Tibial artery (tissue), 4 donors: ENCODE data around the gene AFF3.

ENCODE experiments used
- DNase-seq, 2 donors: peaks; one replicate each; pipeline ENCODE4 v3.0.0-alpha.2; 2019
- H3K27ac ChIP-seq, 2 donors: fragments of 200-600 bp; sonication (generic) in 1 of 2; 1 replicate in 1 of 2; 2 replicates in 1 of 2; pipeline ENCODE4 v1.5.1; 2018 to 2019; ENCODE audit warnings: mild to moderate bottlenecking in 1 of 2
- H3K27me3 ChIP-seq, 2 donors: fragments of 200-600 bp; sonication (generic) in 1 of 2; one replicate each; pipeline versions ENCODE4 v1.5.1 to v1.6.0; 2016 to 2019
- H3K36me3 ChIP-seq, 3 donors: fragments of 200-600 bp; sonication (generic) in 2 of 3; one replicate each; pipeline ENCODE4 v1.5.1; 2016 to 2019; ENCODE audit warnings: mild to moderate bottlenecking in 2 of 3
- H3K4me1 ChIP-seq, 4 donors: fragments of 200-600 bp; sonication (generic) in 2 of 4; 1 replicate in 3 of 4; 2 replicates in 1 of 4; pipeline ENCODE4 v1.5.1; 2016 to 2019
- H3K4me3 ChIP-seq, 2 donors: fragments of 200-600 bp; sonication (generic) in 1 of 2; 1 replicate in 1 of 2; 2 replicates in 1 of 2; pipeline ENCODE4 v1.5.1; 2018 to 2019; ENCODE audit warnings: mild to moderate bottlenecking in 2 of 2
- H3K9me3 ChIP-seq, 3 donors: fragments of 200-600 bp; sonication (generic) in 1 of 3; one replicate each; pipeline ENCODE4 v1.5.1; 2016 to 2019
- intact Hi-C: fragments of 100-400 bp; cut with DNase I; formaldehyde crosslinking; loops from one replicate; pipeline ENCODE4 v1.15.0; 2023; ENCODE audit warnings: low total_unique reads
- TF ChIP-seq, protein P1 (sequence below), 2 experiments: fragments of 200-600 bp in 1 of 2; fragments of 450-650 bp in 1 of 2; IDR thresholded peaks; one replicate each; pipeline ENCODE4 v1.5.1; 2017 to 2019; ENCODE audit warnings: antibody characterized with exemption in 2 of 2, mild to moderate bottlenecking in 1 of 2, moderate library complexity in 1 of 2

Gene AFF3

DNA sequence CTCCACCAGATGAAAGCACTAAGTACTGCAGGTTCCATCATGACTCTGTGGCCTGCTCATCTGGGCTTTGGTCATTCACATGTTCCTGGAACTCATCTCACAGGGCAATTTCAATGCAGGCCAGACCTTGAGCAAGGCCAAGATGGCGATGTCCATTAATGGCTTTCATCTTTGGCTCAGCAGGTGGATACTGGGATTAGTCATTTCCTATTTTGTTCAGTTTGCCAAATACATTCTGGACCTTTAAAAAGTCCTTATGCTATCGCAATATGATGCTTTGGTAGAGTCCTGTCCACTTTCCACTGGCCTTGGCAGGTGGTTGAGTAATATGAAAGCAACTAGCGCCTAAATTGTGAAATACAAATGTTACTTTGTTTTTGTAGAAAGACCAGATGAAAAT is 482.5 kb downstream of the AFF3 start:
- intact Hi-C loops = no loop called here
- Histone ChIP-seq H3K4me1 (peaks cover 0 to 73% (median 50%) of the 10 kb centered on the region in 4 donors), H3K36me3 (no peaks in the 10 kb centered on the region), H3K9me3 (no peaks in the 10 kb centered on the region), H3K27ac (no peak overlapping the region), H3K4me3 (no peak overlapping the region), H3K27me3 (no peaks in the 10 kb centered on the region)
- TF ChIP-seq, protein P1, sequence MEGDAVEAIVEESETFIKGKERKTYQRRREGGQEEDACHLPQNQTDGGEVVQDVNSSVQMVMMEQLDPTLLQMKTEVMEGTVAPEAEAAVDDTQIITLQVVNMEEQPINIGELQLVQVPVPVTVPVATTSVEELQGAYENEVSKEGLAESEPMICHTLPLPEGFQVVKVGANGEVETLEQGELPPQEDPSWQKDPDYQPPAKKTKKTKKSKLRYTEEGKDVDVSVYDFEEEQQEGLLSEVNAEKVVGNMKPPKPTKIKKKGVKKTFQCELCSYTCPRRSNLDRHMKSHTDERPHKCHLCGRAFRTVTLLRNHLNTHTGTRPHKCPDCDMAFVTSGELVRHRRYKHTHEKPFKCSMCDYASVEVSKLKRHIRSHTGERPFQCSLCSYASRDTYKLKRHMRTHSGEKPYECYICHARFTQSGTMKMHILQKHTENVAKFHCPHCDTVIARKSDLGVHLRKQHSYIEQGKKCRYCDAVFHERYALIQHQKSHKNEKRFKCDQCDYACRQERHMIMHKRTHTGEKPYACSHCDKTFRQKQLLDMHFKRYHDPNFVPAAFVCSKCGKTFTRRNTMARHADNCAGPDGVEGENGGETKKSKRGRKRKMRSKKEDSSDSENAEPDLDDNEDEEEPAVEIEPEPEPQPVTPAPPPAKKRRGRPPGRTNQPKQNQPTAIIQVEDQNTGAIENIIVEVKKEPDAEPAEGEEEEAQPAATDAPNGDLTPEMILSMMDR (IDR thresholded peaks at IDR 0.05) = no peak
- peak in 1 of 2 donors; percentile 72 for DNase-seq

DNA sequence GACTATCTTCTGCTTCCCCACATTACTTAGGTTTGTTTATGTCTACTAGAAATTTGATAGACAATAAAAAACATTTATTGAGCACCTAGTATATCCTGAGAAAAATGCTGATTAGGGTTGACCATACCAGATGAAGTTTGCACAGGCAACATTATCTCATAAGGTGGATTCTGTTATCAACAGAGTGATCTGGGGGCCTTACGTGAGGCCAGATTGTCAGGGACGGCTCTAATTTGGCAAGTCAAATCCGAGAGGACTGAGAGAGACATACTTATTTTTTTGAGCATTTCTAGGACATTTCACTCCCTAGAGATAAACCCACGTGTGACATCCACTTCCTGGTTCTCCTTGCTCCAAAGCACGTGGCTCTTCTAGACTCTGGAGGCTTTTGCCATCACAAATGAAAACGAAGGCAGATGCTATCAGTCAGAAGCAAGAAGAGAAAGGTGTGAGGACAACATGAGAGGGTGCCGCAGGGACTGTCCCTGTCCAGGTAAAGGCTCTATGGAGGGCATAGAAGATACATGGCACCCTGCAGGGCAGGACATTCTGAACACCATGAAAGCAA is 484.6 kb downstream of the AFF3 start:
- Histone ChIP-seq H3K9me3 (no peaks in the 10 kb centered on the region), H3K27me3 (no peaks in the 10 kb centered on the region), H3K4me1 (peaks cover 0 to 52% (median 33%) of the 10 kb centered on the region in 4 donors), H3K36me3 (no peaks in the 10 kb centered on the region), H3K4me3 (no peak overlapping the region), H3K27ac (peak overlapping the region; percentile 59 to 67)
- intact Hi-C loops = no loop called here
- TF ChIP-seq, protein P1 (IDR thresholded peaks at IDR 0.05) = no peak
- DNase-seq = no peak

DNA sequence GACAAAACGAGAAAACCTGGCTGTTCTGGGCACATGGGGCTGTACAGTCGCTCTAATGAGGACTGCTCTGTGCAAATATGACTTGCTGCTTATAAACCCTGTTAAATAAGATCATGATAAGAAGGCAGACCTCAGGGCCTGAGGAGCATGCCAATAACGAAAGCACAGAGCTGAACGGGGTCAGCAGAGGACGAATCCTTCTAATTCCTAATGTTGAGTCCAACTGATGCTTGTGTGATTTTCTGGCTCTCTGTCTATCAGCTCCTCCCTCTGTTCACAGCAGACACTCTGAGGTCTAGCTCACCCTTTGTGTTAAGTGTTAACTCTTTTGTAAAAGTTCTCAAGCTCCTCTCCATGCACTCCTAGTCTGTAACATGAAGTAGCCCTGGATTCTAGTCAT is 485.4 kb downstream of the AFF3 start:
- Histone ChIP-seq H3K27ac (peak overlapping the region; percentile 59 to 67), H3K4me3 (no peak overlapping the region), H3K36me3 (no peaks in the 10 kb centered on the region), H3K27me3 (no peaks in the 10 kb centered on the region), H3K4me1 (peaks cover 0 to 44% (median 26%) of the 10 kb centered on the region in 4 donors), H3K9me3 (no peaks in the 10 kb centered on the region)
- peak in 1 of 2 donors; percentile 44 for DNase-seq
- TF ChIP-seq, protein P1 (IDR thresholded peaks at IDR 0.05) = no peak
- intact Hi-C loops = no loop called here

DNA sequence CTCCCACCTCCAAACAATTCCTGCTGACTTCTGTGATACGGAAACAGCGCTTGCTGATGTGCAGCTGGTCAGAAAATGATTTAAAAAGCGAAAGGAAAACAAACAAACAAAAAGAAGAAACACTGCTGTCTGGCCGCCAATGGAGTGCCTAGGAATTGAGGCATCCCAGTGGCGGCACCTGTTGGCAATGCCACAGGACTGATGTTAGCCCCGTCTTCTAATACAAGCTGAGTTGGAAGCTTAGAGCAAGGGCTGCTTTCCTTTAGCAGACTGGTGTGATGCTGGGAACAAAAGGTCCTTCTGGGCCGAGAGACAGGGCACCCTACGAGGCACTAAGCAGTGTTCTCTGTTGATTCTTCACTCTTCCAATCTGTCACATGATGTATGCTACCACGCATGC is 489.0 kb downstream of the AFF3 start:
- Histone ChIP-seq H3K4me1 (peaks cover 0 to 33% (median 18%) of the 10 kb centered on the region in 4 donors), H3K4me3 (no peak overlapping the region), H3K27ac (no peak overlapping the region), H3K9me3 (no peaks in the 10 kb centered on the region), H3K27me3 (no peaks in the 10 kb centered on the region), H3K36me3 (no peaks in the 10 kb centered on the region)
- intact Hi-C loops = no loop called here
- TF ChIP-seq, protein P1 (IDR thresholded peaks at IDR 0.05) = no peak
- no peak for DNase-seq

DNA sequence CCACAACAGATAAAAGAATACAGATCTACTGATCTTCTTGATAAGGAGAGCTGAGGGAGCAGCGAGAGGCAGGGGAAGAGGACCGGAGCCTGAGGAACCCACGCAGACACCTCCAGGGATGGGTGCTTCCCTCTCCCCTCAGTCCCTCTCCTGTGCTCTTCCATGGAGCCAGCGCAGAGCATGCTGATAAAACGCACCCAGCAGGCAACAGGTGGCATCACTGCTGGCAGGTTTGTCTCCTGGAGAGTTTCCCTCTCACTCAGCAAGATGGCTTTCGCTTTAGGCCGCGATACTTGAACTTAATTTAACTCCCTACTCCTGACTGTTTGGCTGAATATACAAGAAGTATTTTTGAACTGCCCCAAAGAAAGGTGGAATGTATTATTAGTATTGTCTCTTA is 489.5 kb downstream of the AFF3 start:
- no peaks in the 10 kb centered on the region for H3K27me3 ChIP-seq
- peaks cover 0 to 35% (median 17%) of the 10 kb centered on the region in 4 donors for H3K4me1 ChIP-seq
- intact Hi-C loops = no loop called here
- TF ChIP-seq, protein P1 (IDR thresholded peaks at IDR 0.05) = no peak
- H3K4me3 ChIP-seq = no peak overlapping the region
- no peaks in the 10 kb centered on the region for H3K9me3 ChIP-seq
- no peak overlapping the region for H3K27ac ChIP-seq
- no peak for DNase-seq
- no peaks in the 10 kb centered on the region for H3K36me3 ChIP-seq
